CD4-positive, alpha-beta T cell treated with Interleukin-4 for 1 hour (primary cell): ENCODE measurements around the gene APOL3.
A peak's percentile ranks its signal among the peaks of the same experiment; 100 is the strongest.
"Not testable (repeated sequence)": the region's sequence is repeated elsewhere in the genome, so short reads cannot be mapped to it uniquely, and the experiment has no call there.

Source experiments
- DNase-seq, 2 donors: peaks; one replicate each; pipeline ENCODE4 v3.0.0-alpha.2; 2020 to 2022

APOL3 gene

GRCh38 chr22:36131907-36132306 is 28.6 kb downstream of the APOL3 start:
- no peak for DNase-seq

GRCh38 chr22:36129486-36130388 is 30.8 kb downstream of the APOL3 start:
- no peak for DNase-seq

DNA sequence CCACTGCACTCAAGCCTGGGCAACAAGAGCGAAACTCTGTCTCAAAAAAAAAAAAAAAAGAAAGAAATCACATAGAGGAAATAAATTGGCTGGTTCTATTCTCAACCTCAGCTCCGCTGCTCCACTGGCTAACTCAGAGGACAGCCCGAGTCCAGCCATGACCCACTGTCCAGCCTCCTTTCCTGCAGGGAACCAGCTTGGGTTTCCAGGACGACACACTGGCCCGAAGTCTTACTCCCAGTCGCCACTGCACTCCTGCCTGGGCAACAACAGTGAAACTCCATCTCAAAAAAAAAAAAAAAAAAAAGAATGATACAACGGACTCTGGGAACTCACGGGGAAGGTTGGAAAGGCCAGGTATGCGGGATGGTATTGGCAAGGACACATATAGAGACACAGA is 31.5 kb downstream of the APOL3 start:
- no peak for DNase-seq

- DNase-seq, result no peak
Measured at GRCh38 chr22:36125994-36126531, 34.5 kb downstream of the APOL3 start.

- no peak for DNase-seq
Measured at GRCh38 chr22:36125434-36125833, 35.1 kb downstream of the APOL3 start.

DNA sequence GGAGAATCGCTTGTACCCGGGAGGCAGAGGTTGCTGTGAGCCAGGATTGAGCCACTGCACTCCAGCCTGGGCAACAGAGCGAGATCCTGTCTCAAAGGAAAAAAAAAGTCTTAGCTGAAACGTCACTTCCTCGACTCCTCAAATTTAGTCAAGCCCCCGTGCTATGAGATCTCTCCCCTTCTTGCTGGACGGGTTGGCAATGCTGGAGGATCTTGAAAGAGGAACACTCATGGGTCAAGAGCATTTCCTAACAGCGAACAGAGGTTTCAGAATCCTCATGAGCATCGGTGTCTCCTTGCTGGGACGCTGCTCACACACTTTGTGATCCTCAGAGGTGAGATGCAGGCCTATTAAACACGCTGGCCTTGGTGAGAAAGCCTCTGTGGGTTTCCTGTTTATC is 35.9 kb downstream of the APOL3 start:
- DNase-seq, result no peak

- DNase-seq, result peak; percentile 93 to 95
Measured at GRCh38 chr22:36123673-36124630, 36.6 kb downstream of the APOL3 start.

DNA sequence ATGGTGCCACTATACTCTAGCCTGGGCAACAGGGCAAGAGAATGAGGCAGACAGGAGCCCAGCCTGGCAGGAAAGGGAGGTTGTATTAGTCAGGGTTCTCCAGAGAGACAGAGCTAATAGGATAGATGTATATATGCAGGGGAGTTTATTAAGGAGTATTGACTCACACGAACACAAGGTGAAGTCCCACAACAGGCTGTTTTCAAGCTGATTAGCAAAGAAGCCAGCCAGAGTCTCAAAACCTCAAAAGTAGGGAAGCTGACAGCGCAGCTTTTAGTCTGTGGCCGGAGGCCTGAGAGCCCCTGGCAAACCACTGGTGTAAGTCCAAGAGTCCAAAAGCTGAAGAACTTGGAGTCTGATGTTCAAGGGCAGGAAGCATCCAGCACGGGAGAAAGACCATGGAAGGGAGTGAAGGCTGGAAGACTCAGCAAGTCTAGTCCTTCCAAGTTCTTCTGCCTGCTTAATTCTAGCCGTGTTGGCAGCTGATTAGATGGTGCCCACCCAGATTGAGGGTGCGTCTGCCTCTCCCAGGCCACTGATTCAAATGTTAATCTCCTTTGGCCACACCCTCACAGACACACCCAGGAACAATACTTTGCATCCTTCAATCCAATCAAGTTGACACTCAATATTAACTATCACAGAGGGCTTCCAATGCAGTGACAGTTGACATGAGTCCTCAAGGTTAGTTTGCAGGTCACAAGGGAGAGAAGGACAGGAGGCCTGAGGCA is 39.8 kb downstream of the APOL3 start:
- not testable (repeated sequence) for DNase-seq

DNA sequence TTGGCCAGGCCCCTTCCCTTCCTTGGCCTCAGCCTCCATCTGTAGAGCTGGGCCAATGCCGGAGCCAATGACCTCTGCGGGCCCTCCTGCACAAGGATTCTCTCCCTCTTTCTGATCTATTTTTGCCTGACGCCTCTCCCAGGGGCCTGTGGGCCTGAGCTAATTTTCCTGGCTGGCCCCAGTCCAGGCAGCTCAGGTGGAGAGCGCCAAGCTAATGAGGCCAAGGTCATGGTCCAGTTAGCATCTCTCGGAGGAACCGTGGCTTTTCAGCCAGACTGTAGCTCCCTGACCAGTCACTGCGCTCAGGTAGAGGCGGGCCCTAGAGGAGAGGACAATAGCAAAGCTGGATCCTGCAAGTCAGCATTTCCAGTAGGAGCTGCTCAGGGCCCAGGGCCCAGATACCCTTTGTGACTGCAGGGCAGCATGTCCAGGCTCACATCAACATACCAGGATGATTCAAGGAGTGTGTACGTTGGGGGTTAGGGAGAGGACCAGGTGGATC is 43.5 kb downstream of the APOL3 start:
- no peak for DNase-seq

DNA sequence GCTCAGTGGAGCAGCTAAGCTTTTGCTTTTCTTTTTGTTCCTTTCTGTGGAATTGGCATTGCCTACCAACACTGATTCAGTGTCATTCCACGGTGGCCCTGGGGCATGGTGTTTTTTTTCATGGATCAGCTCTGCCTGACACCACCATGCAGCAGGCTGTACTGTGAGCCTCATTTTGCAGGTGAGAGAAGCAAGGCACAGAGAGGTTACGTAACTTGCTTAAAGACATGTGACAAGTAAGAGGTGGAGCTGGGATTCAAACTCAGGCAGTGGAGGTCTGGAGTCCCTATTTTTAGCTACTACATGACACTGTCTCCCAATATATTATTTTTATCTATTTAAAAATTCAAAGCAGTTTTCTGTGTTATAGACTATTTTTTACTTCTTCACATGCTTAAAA is 44.4 kb downstream of the APOL3 start:
- DNase-seq, result no peak

DNA sequence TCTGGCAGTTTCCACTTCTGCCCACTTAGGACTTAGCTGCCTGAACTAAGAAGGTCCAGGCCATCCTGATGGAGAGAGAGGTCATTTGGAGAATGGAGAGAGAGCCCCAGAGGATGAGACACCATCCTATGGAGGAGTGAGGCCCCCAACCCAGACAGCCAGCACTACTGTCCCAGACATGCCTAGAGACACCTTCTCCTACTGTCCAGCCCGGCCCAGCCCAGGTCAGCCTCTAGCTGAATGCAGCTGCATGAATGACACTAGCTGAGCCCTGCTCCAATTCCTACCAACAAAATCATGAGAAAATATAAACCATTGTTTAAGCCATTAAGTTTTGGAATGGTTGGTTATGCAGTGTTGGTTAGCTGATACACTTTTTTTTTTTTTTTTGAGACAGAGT is 47.4 kb downstream of the APOL3 start:
- DNase-seq, result no peak

- DNase-seq, result no peak
Measured at GRCh38 chr22:36111316-36111715, 49.2 kb downstream of the APOL3 start.

- DNase-seq, result no peak
Measured at GRCh38 chr22:36110306-36110881, 50.2 kb downstream of the APOL3 start.

GRCh38 chr22:36107436-36107835 is 53.1 kb downstream of the APOL3 start:
- DNase-seq, result no peak

DNA sequence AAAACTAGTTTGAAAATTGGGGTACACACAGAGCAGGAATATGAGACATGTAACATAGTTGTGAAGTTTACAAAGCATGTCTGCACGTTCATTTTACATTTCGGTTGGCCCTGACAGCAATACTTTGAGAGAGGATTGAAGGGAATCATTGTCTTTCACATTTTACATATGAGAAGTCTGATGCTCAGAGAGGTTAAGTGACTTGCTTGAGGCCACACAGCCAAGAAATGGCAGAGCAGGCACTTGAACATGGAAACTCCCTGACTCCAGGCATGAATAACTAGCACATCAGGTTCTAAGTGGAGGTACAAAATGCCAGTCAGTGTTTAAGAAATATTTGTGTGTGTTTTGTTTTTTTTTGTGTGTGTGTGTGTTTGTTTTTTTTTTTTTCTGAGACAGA is 53.6 kb downstream of the APOL3 start:
- DNase-seq, result no peak

- no peak for DNase-seq
Measured at GRCh38 chr22:36104988-36105387, 55.6 kb downstream of the APOL3 start.

DNA sequence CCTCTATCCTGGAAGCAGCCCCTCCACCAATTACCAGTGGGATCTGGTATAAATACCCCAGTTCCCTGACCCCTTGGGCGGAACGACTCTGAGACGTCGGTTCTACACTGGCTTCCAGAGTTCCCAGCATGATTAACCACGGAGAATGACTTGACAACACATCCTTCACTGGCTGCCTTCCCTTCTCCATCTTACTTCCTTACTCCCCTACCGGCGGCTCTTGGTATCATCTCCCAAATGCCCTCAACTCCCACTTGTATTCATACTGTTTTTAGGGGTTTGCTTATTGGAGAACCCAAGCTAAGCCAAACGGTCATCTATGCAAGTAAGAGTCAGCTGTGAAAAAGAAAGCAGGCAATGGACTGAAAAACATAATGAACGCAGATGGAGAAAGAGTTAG is 56.1 kb downstream of the APOL3 start:
- no peak for DNase-seq

DNA sequence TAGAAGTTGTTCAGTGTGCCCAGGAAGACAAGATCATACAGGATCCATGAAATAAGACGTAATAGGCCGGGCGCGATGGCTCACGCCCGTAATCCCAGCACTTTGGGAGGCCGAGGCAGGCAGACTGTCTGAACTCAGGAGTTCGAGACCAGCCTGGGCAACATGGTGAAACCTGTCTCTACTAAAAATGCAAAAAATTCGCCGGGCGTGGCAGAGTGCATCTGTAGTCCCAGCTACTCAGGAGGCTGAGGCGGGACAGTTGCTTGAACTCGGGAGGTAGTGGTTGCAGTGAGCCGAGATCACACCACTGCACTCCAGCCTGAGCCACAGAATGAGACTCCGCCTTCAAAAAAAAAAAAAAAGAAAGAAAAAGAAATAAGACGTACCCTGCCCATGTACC is 56.7 kb downstream of the APOL3 start:
- DNase-seq, result no peak

GRCh38 chr22:36102995-36103394 is 57.6 kb downstream of the APOL3 start:
- no peak for DNase-seq

GRCh38 chr22:36101756-36102155 is 58.8 kb downstream of the APOL3 start:
- no peak for DNase-seq

GRCh38 chr22:36100908-36101307 is 59.6 kb downstream of the APOL3 start:
- not testable (repeated sequence) for DNase-seq
